ENCODE measurements around the gene TTC3. TPM values are rescaled to one million over a fixed set of nuclear protein-coding genes. Genes with fewer than 3 reads are reported as not detected.

Gene TTC3
- total and polyA plus RNA-seq, 2 donors (not counting 1 experiment from before 2014, with no cell fraction given): 42.0 to 163 TPM

GRCh38 chr21:37159949-37160348 lies 86.9 kb downstream of the TTC3 start:
- H3K27ac Mint-ChIP-seq: no peak overlapping the region
- H3K36me3 ChIP-seq (replicated peaks in 1 of 2; ENCODE audit: control extremely low read depth in 1 of 2, control insufficient read depth in 1 of 2, extremely low read depth in 1 of 2, insufficient read depth in 2 of 2, low read length in 1 of 2): peaks cover 12 to 51% of the 10 kb centered on the region in 2 experiments
- H3K27me3 ChIP-seq (replicated peaks in 1 of 4; ENCODE audit: control extremely low read depth in 1 of 4, control insufficient read depth in 3 of 4, insufficient read depth in 4 of 4, low read length in 3 of 4): no peaks in the 10 kb centered on the region
- TF ChIP-seq CTCF (IDR thresholded peaks at IDR 0.05) (no peak), EZH2 (IDR thresholded peaks at IDR 0.05; ENCODE audit: borderline replicate concordance, insufficient read depth, low read depth, low read length, poor library complexity, severe bottlenecking) (no peak)
- H3K9me3 ChIP-seq (ENCODE audit: control extremely low read depth in 1 of 3, control insufficient read depth in 2 of 3, insufficient read depth in 1 of 3, low read length in 2 of 3): no peaks in the 10 kb centered on the region
- H3K27ac ChIP-seq (ENCODE audit: low read length in 2 of 2): no peak overlapping the region
- no CpG with 5 or more reads among the region's 1 CpG for WGBS (ENCODE audit: insufficient coverage)
- H4K20me1 ChIP-seq (ENCODE audit: control insufficient read depth, insufficient read depth, low read length, poor library complexity, severe bottlenecking): no peaks in the 10 kb centered on the region
- no peak overlapping the region for H3K4me2 ChIP-seq (replicated peaks; ENCODE audit: low read depth, low read length, poor library complexity, severe bottlenecking)
- no peaks in the 10 kb centered on the region for H3K79me2 ChIP-seq (ENCODE audit: control insufficient read depth, insufficient read depth, low read length)
- H3K9me3 Mint-ChIP-seq (ENCODE audit: insufficient read depth): no peaks in the 10 kb centered on the region
- H3K4me3 ChIP-seq (ENCODE audit: control extremely low read depth in 1 of 5, extremely low read depth in 1 of 5, insufficient read depth in 1 of 5, low read depth in 2 of 5, low read length in 4 of 5): no peak overlapping the region
- intact Hi-C loops (cut with micrococcal nuclease): no loop called here
- POLR2A ChIA-PET: no interaction called here
- CTCF ChIA-PET: no interaction called here
- no peak for DNase-seq
- H3K9ac ChIP-seq (ENCODE audit: low read length): no peak overlapping the region
- H3K4me3 Mint-ChIP-seq: no peak overlapping the region
- H3K27me3 Mint-ChIP-seq: no peaks in the 10 kb centered on the region
- no peaks in the 10 kb centered on the region for H3K4me1 ChIP-seq (ENCODE audit: control insufficient read depth in 2 of 2, insufficient read depth in 2 of 2, low read length in 2 of 2)
- no peak overlapping the region for H2AFZ ChIP-seq (ENCODE audit: insufficient read depth, low read depth, low read length, poor library complexity, severe bottlenecking)
- no peaks in the 10 kb centered on the region for H3K4me1 Mint-ChIP-seq
- ATAC-seq (ENCODE audit: low read depth): no peak

GRCh38 chr21:37164742-37165141 lies 91.7 kb downstream of the TTC3 start:
- Histone ChIP-seq H4K20me1 (ENCODE audit: control insufficient read depth, insufficient read depth, low read length, poor library complexity, severe bottlenecking) (no peaks in the 10 kb centered on the region), H3K27me3 (replicated peaks in 1 of 4; ENCODE audit: control extremely low read depth in 1 of 4, control insufficient read depth in 3 of 4, insufficient read depth in 4 of 4, low read length in 3 of 4) (no peaks in the 10 kb centered on the region), H3K4me3 (ENCODE audit: control extremely low read depth in 1 of 5, extremely low read depth in 1 of 5, insufficient read depth in 1 of 5, low read depth in 2 of 5, low read length in 4 of 5) (no peak overlapping the region), H3K79me2 (ENCODE audit: control insufficient read depth, insufficient read depth, low read length) (no peaks in the 10 kb centered on the region), H3K4me2 (replicated peaks; ENCODE audit: low read depth, low read length, poor library complexity, severe bottlenecking) (no peak overlapping the region), H2AFZ (ENCODE audit: insufficient read depth, low read depth, low read length, poor library complexity, severe bottlenecking) (no peak overlapping the region), H3K36me3 (replicated peaks in 1 of 2; ENCODE audit: control extremely low read depth in 1 of 2, control insufficient read depth in 1 of 2, extremely low read depth in 1 of 2, insufficient read depth in 2 of 2, low read length in 1 of 2) (peaks cover 2 to 48% of the 10 kb centered on the region in 2 experiments), H3K9me3 (ENCODE audit: control extremely low read depth in 1 of 3, control insufficient read depth in 2 of 3, insufficient read depth in 1 of 3, low read length in 2 of 3) (no peaks in the 10 kb centered on the region), H3K4me1 (ENCODE audit: control insufficient read depth in 2 of 2, insufficient read depth in 2 of 2, low read length in 2 of 2) (no peaks in the 10 kb centered on the region), H3K27ac (ENCODE audit: low read length in 2 of 2) (no peak overlapping the region), H3K9ac (ENCODE audit: low read length) (no peak overlapping the region)
- ATAC-seq (ENCODE audit: low read depth): no peak
- Mint-ChIP-seq H3K27me3 (no peaks in the 10 kb centered on the region), H3K27ac (no peak overlapping the region), H3K4me3 (no peak overlapping the region), H3K4me1 (no peaks in the 10 kb centered on the region), H3K9me3 (ENCODE audit: insufficient read depth) (no peaks in the 10 kb centered on the region)
- no peak for TF ChIP-seq EZH2 (IDR thresholded peaks at IDR 0.05; ENCODE audit: borderline replicate concordance, insufficient read depth, low read depth, low read length, poor library complexity, severe bottlenecking)
- TF ChIP-seq CTCF (IDR thresholded peaks at IDR 0.05): no peak
- DNase-seq: no peak
- CTCF ChIA-PET: no interaction called here
- intact Hi-C loops (cut with micrococcal nuclease): no loop called here
- POLR2A ChIA-PET: no interaction called here

All from B cell (primary cell).